Neural cell (in vitro differentiated cells): ENCODE data around the gene PIK3R3. TPM values are rescaled to one million over a fixed set of nuclear protein-coding genes. Genes with fewer than 3 reads are reported as not detected.

Source experiments
- H2AFZ ChIP-seq: fragments of 200-600, 300-800 bp; sonication (generic), shearing (Covaris generic); 2 replicates; pipeline ENCODE4 v1.6.0; 2014; ENCODE audit warnings: low read depth, mild to moderate bottlenecking, antibody characterized with exemption, low read length, moderate library complexity
- H3F3A ChIP-seq: fragments of 200-600 bp; shearing (Covaris generic); 2 replicates; pipeline ENCODE4 v1.6.1; 2016; ENCODE audit warnings: mild to moderate bottlenecking, moderate library complexity, mixed read lengths, antibody characterized with exemption, low read length; ENCODE audit not compliant: insufficient read depth, poor library complexity, severe bottlenecking
- H3K27ac ChIP-seq: fragments of 200-600, 300-800 bp; sonication (generic), shearing (Covaris generic); 2 replicates; pipeline ENCODE4 v1.5.1; 2014; ENCODE audit warnings: mild to moderate bottlenecking, low read length, moderate library complexity
- H3K27me3 ChIP-seq: fragments of 300-800, 200-600 bp; sonication (generic), shearing (Covaris generic); 2 replicates; pipeline ENCODE4 v1.6.0; 2014; ENCODE audit warnings: mild to moderate bottlenecking, low read depth, low read length, moderate library complexity; ENCODE audit not compliant: insufficient read depth
- H3K36me3 ChIP-seq: fragments of 300-800, 200-600 bp; sonication (generic), shearing (Covaris generic); 2 replicates; pipeline ENCODE4 v1.5.1; 2014; ENCODE audit warnings: mild to moderate bottlenecking, antibody characterized with exemption, low read length, moderate library complexity; ENCODE audit not compliant: insufficient read depth
- H3K4me2 ChIP-seq: fragments of 300-800, 200-600 bp; sonication (generic), shearing (Covaris generic); 2 replicates; pipeline ENCODE4 v1.6.0; 2014; ENCODE audit warnings: mild to moderate bottlenecking, low read length
- H3K4me3 ChIP-seq: fragments of 300-800, 200-600 bp; sonication (generic), shearing (Covaris generic); 2 replicates; pipeline ENCODE4 v1.5.1; 2014; ENCODE audit warnings: mild to moderate bottlenecking, low read length, moderate library complexity
- H3K79me2 ChIP-seq: fragments of 200-600 bp; shearing (Covaris generic); replicated peaks from 2 replicates; pipeline ENCODE4 v1.6.0; 2014; ENCODE audit warnings: mild to moderate bottlenecking, low read length, moderate library complexity; ENCODE audit not compliant: insufficient read depth
- H3K9ac ChIP-seq: fragments of 300-800, 200-600 bp; sonication (generic), shearing (Covaris generic); 2 replicates; pipeline ENCODE4 v1.6.1; 2016; ENCODE audit warnings: mild to moderate bottlenecking, low read length, mixed read lengths
- H3K9me2 ChIP-seq: fragments of 200-600 bp; shearing (Covaris generic); 2 replicates; pipeline ENCODE4 v1.6.1; 2016; ENCODE audit warnings: mild to moderate bottlenecking, low read length, mixed read lengths; ENCODE audit not compliant: insufficient read depth
- H3K9me3 ChIP-seq: fragments of 200-600, 300-800 bp; sonication (generic), shearing (Covaris generic); 2 replicates; pipeline ENCODE4 v1.6.1; 2016; ENCODE audit warnings: mild to moderate bottlenecking, mixed run types, low read length, moderate library complexity, mixed read lengths
- H4K20me1 ChIP-seq: fragments of 200-600 bp; shearing (Covaris generic); 2 replicates; pipeline ENCODE4 v1.6.1; 2016; ENCODE audit warnings: mild to moderate bottlenecking, mixed run types; ENCODE audit not compliant: insufficient read depth
- CTCF ChIP-seq: fragments of 450-650 bp; IDR thresholded peaks from 2 replicates; pipeline ENCODE4 v1.5.1; 2014; ENCODE audit warnings: antibody characterized with exemption, mild to moderate bottlenecking, moderate library complexity; ENCODE audit not compliant: poor library complexity, severe bottlenecking
- EP300 ChIP-seq: fragments of 450-650 bp; conservative IDR thresholded peaks from 2 replicates; pipeline ENCODE4 v1.6.1; 2014; ENCODE audit warnings: antibody characterized with exemption, mild to moderate bottlenecking, moderate library complexity; ENCODE audit not compliant: poor library complexity, severe bottlenecking
- EZH2 ChIP-seq: fragments of 200-600, 300-800 bp; shearing (Covaris generic), sonication (generic); IDR thresholded peaks from 2 replicates; pipeline ENCODE4 v1.6.1; 2014; ENCODE audit warnings: antibody characterized with exemption, low read length, borderline replicate concordance, mild to moderate bottlenecking; ENCODE audit not compliant: insufficient read depth, poor library complexity, severe bottlenecking
- MXI1 ChIP-seq: fragments of 450-650 bp; conservative IDR thresholded peaks from 2 replicates; pipeline ENCODE4 v1.6.1; 2014; ENCODE audit warnings: antibody characterized with exemption, mild to moderate bottlenecking; ENCODE audit not compliant: poor library complexity, severe bottlenecking
- POLR2AphosphoS5 ChIP-seq: IDR thresholded peaks from 2 replicates; pipeline ENCODE4 v1.6.1; 2012
- RAD21 ChIP-seq: fragments of 450-650 bp; conservative IDR thresholded peaks from 2 replicates; pipeline ENCODE4 v1.6.1; 2014; ENCODE audit warnings: antibody characterized with exemption, mild to moderate bottlenecking, moderate library complexity
- REST ChIP-seq: IDR thresholded peaks from 2 replicates; pipeline ENCODE4 v1.6.1; 2012; ENCODE audit warnings: borderline replicate concordance
- SMC3 ChIP-seq: fragments of 450-650 bp; conservative IDR thresholded peaks from 2 replicates; pipeline ENCODE4 v1.6.1; 2014; ENCODE audit warnings: antibody characterized with exemption, mild to moderate bottlenecking, moderate library complexity; ENCODE audit not compliant: poor library complexity
- TAF1 ChIP-seq: IDR thresholded peaks from 2 replicates; pipeline ENCODE4 v1.6.1; 2012; ENCODE audit warnings: low read depth
- polyA plus RNA-seq: library from polyadenylated mRNA; depleted of rRNA; stranded (reverse); fragments of >200 nt; gene quantifications from 2 replicates; pipeline ENCODE4 v1.2.3, GENCODE V29; 2014

Gene PIK3R3
- polyA plus RNA-seq, 1 donor from 2014 or later, result 119 TPM

GRCh38 chr1:46021046-46021996, 111.1 kb downstream of the PIK3R3 start:
- Histone ChIP-seq H3F3A (no peaks in the 10 kb centered on the region), H3K27ac (no peak overlapping the region), H3K9ac (no peak overlapping the region), H3K9me3 (no peaks in the 10 kb centered on the region), H3K36me3 (peaks cover 14% of the 10 kb centered on the region), H3K9me2 (no peaks in the 10 kb centered on the region), H3K4me2 (no peak overlapping the region), H4K20me1 (no peaks in the 10 kb centered on the region), H3K79me2 (no peaks in the 10 kb centered on the region), H3K4me3 (no peak overlapping the region), H2AFZ (no peak overlapping the region), H3K27me3 (no peaks in the 10 kb centered on the region)
- TF ChIP-seq EZH2 (no peak), RAD21 (no peak), SMC3 (no peak), EP300 (no peak), REST (no peak), CTCF (no peak), MXI1 (no peak), TAF1 (no peak), POLR2AphosphoS5 (no peak)

- Histone ChIP-seq H3K79me2 (no peaks in the 10 kb centered on the region), H3F3A (no peaks in the 10 kb centered on the region), H3K27ac (no peak overlapping the region), H3K9me3 (no peaks in the 10 kb centered on the region), H3K9ac (no peak overlapping the region), H2AFZ (no peak overlapping the region), H4K20me1 (no peaks in the 10 kb centered on the region), H3K4me3 (no peak overlapping the region), H3K9me2 (no peaks in the 10 kb centered on the region), H3K4me2 (no peak overlapping the region), H3K36me3 (peaks cover 14% of the 10 kb centered on the region), H3K27me3 (no peaks in the 10 kb centered on the region)
- no peak for TF ChIP-seq MXI1
- no peak for TF ChIP-seq POLR2AphosphoS5
Observed at GRCh38 chr1:46020010-46020409, 112.4 kb downstream of the PIK3R3 start.
